RPMI7951 (cell line): Measurements from ENCODE around the gene LASP1NB.
"Not testable (repeated sequence)": the region's sequence is repeated elsewhere in the genome, so short reads cannot be mapped to it uniquely, and the experiment has no call there.

ENCODE experiments used
- DNase-seq: peaks from one replicate; pipeline ENCODE4 v3.0.0-alpha.2; 2012; ENCODE audit warnings: low read depth

LASP1NB gene

DNA sequence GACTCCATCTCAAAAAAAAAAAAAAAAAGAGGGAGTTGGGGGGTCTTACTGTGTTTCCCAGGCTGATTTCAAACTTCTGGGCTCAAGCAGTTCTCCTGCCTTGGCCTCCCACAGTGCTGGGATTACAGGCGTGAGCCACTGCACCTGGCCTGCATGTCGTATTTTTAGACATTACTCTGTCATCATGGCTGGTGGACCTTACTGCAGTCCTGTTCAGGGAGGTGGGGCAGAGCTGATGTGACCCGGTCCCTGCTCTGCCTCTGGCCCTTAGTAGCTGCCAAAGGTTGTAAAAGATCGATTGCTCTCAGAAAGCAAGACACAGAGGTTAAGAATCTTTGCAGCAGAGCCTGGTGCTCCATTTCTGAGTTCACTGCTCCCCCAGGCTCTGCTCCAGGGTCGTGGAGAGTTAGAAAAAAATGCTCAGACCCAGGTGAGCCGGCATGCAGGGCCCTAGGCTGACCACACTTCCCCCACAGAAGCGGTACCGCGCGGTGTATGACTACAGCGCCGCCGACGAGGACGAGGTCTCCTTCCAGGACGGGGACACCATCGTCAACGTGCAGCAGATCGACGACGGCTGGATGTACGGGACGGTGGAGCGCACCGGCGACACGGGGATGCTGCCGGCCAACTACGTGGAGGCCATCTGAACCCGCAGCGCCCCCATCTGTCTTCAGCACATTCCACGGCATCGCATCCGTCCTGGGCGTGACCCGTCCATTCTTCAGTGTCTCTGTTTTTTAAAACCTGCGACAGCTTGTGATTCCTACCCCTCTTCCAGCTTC, 7.1 kb upstream of the LASP1NB start:
- no peak for DNase-seq

DNA sequence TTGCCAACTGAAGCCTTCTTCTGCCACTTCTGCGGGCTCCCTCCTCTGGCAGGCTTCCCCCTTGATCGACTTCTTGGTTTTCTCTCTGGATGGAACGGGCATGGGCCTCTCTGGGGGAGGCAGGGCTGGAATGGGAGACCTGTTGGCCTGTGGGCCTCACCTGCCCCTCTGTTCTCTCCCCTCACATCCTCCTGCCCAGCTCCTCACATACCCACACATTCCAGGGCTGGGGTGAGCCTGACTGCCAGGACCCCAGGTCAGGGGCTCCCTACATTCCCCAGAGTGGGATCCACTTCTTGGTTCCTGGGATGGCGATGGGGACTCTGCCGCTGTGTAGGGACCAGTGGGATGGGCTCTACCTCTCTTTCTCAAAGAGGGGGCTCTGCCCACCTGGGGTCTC, 6.5 kb upstream of the LASP1NB start:
- no peak for DNase-seq

DNA sequence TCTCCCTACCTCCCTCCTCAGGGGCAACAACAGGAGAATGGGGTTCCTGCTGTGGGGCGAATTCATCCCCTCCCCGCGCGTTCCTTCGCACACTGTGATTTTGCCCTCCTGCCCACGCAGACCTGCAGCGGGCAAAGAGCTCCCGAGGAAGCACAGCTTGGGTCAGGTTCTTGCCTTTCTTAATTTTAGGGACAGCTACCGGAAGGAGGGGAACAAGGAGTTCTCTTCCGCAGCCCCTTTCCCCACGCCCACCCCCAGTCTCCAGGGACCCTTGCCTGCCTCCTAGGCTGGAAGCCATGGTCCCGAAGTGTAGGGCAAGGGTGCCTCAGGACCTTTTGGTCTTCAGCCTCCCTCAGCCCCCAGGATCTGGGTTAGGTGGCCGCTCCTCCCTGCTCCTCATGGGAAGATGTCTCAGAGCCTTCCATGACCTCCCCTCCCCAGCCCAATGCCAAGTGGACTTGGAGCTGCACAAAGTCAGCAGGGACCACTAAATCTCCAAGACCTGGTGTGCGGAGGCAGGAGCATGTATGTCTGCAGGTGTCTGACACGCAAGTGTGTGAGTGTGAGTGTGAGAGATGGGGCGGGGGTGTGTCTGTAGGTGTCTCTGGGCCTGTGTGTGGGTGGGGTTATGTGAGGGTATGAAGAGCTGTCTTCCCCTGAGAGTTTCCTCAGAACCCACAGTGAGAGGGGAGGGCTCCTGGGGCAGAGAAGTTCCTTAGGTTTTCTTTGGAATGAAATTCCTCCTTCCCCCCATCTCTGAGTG, 5.9 kb upstream of the LASP1NB start:
- no peak for DNase-seq

DNA sequence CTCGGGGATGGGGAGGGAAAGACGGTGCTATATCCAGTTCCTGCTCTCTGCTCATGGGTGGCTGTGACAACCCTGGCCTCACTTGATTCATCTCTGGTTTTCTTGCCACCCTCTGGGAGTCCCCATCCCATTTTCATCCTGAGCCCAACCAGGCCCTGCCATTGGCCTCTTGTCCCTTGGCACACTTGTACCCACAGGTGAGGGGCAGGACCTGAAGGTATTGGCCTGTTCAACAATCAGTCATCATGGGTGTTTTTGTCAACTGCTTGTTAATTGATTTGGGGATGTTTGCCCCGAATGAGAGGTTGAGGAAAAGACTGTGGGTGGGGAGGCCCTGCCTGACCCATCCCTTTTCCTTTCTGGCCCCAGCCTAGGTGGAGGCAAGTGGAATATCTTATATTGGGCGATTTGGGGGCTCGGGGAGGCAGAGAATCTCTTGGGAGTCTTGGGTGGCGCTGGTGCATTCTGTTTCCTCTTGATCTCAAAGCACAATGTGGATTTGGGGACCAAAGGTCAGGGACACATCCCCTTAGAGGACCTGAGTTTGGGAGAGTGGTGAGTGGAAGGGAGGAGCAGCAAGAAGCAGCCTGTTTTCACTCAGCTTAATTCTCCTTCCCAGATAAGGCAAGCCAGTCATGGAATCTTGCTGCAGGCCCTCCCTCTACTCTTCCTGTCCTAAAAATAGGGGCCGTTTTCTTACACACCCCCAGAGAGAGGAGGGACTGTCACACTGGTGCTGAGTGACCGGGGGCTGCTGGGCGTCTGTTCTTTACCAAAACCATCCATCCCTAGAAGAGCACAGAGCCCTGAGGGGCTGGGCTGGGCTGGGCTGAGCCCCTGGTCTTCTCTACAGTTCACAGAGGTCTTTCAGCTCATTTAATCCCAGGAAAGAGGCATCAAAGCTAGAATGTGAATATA, 4.8 kb upstream of the LASP1NB start:
- DNase-seq: no peak

DNA sequence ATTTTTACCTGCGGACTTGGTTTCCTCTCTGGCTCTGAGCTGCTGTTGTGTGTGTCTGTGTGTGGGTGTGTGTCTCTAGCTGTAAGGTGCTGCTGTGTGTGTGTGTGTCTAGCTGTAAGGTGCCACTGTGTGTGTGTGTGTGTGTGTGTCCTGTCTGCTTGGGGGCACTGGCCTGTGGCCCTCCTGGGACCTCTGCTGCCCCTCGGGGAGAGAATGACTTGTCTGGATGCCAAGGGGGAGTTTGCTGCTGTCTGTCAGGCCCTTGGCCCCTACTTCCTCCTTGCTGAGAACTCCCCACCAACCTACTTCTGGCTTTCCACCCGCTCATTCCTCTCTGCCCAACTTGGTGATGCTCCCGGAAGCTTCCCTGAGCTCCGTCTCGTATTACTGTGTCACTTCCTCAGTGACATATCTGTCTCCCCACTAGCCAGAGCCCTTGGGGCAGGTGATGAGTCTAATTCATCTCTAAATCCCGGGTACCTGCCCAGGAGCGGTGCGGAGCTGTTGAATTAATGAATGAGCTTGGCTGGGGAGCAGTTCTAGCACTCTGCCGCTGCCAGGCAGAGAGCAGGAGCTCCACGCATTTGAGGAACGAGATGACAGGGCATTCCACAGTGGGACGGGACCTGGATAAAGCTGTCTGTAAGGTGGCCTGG, 3.5 kb upstream of the LASP1NB start:
- no peak for DNase-seq

DNA sequence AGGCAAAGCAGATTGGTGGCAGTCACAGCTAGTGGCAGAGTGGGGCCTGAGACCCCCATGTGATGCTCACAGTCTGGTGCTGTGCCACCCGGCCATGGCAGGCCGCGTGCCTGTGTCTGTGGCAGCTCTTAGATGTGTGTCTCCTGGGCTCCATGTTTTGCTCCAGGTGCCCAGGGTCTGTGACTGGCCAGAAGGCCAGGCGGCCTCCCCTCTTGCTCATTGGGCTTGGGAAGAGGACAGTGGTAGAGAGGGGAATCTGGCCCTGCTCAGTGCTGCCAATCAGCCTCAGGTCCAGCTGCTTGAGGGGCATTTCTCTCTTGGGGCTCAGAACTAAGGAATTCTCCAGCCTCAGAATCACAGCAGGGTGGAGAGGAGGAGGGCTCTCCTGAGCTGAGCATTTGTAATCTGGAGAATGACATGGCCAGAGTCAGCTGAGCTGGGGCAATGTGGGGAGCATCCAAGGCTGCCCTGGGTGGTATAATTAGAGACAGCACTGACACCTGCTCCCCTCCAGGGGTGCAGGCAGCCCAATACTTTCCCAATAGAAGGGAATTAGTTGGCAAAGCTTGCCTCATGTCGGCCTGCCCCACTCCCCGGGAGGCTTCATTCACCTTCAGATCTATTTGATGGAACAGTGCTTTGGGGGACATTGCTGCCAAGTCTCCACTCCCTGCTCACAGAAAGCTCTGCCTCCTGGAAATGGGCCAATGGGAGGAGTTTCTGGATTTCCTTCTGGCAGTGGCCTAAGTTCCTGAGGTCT, 2.7 kb upstream of the LASP1NB start:
- peak; percentile 56 for DNase-seq

DNA sequence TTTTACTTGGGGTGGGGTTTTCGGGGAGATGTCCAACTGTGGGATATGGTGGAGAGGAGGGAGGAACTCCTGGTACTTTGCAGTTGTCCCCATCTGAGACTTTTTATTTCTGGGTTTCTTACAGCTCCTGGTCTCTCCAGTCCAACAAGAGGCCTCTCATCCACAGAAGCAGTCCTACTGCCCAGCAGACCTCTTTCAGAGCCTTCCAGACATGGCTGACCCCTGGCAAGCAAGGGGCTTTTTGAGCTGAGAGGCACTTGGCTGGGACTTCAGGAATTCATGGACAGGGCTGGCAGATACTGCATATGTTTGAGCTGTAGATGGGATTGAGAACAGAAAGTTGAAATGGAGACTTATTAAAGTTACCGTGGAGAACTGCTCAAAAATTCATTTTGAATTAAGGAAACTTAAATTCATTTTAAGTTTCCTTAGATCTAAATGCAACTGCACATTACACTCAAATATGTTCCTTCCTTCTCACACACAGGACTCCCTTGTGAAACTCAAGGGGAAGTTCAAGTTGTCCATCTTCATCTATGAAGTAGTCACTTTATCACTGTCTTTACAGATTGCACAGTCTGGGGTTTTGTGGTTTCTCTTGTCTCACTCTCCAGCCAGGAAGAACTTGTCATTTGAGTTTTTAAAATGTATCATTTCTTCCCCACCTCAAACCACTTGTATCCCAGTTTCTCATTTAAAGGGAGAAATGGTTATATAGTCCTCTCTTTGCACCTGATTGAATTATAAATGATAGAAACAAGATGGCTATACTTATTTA, 1.1 kb downstream of the LASP1NB start:
- peak; percentile 16 for DNase-seq

DNA sequence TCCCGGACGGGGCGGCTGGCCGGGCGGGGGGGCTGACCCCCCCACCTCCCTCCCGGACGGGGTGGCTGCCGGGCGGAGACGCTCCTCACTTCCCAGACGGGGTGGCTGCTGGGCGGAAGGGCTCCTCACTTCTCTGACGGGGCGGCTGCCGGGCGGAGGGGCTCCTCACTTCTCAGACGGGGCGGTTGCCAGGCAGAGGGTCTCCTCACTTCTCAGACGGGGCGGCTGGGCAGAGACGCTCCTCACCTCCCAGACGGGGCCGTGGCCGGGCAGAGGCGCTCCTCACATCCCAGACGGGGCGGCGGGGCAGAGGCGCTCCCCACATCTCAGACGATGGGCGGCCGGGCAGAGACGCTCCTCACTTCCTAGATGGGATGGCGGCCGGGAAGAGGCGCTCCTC, 5.4 kb downstream of the LASP1NB start:
- DNase-seq: not testable (repeated sequence)

DNA sequence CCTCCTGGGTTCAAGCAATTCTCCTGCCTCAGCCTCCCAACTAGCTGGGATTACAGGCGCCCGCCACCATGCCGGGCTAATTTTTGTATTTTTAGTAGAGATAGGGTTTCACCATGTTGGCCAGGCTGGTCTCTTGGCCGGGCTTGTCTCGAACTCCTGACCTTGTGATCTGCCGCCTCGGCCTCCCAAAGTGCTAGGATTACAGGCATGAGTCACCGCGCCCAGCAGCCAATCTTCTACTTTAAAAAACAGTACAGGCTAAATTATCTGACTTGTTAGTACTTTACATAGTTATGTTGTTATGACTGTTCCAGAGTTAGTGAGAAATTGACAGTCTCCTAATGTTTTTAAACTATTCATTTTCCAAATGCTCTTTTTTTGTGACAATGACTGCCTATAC, 8.5 kb downstream of the LASP1NB start:
- not testable (repeated sequence) for DNase-seq

DNA sequence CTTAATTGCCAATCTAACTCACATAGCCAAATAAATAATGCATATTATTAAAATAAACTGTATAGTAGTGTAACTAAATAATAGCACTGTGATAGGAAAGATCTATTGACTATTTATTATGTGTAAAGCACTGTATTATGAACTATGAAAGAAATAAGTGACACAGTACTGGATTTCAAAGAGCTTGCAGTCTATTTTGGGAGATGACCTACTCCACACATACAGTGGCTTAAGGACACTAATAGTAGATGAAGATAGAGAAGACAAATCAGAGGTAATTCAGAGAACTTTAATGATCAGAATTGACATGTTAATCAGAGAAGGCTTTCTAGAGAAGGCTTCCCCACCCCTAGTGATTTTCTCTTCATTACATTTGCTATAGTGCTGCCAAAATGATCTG, 14.6 kb downstream of the LASP1NB start:
- no peak for DNase-seq

DNA sequence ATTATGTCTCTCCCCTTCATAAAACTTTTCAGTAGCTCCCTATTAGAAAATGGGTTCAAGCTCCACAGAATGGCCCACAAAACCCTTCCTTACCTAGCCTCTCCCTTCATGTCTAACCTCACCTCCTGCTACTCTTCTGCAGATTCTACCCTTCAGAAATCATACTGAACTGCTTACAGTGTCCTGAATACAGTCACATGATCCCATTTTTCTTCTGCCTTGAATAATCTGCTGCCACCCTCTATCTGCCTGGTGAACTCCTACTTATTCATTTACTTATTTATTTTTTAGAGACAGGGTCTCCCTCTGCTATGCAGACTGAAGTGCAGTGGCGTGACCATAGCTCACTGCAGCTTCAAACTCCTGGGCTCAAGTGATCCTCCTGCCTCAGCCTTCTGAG, 15.0 kb downstream of the LASP1NB start:
- no peak for DNase-seq

DNA sequence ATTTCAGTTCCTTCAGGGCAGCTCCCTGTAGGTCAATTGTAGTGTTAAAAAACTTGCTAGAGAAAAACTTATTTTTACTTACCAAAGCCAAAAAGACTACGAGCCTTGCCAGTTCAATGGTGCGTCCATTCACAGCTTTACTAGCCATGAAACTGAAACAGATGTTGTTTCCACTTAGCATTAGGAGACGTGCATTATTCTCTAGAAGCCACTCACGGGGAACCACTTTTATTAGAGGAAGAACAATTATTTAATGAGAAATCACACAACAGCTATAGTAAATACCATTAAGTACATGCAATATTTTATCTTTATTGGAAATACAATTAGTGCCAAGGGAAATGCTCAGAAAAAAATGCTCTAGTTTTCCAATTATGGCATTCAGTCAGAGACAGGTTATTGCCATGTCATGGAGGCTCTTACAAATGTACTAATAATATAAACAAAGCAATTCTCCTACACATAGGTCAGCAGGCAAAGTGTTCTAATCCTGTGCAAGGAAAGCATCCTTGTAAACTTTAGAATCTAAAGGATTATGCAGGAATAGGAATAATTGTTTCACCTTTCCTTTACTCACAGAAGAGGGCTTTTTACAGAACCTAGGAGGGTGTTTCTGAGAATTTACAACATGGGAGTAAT, 17.4 kb downstream of the LASP1NB start:
- DNase-seq: no peak

DNA sequence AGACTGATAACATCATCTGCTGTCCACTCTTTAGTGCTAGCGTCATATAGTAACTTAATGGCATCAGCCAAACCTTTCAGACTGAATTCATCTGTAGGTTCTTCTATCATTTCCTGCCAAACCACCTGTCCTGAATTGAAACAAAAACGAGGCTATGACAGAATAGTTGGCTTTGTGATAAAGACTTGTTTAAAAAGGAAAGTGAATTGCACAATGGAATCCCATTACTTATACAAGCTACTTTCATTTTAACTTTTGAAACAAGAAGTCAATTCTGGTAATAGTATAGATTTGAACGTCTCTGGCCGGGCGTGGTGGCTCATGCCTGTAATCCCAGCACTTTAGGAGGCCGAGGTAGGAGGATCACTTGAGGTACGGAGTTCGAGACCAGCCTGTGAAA, 18.2 kb downstream of the LASP1NB start:
- no peak for DNase-seq

DNA sequence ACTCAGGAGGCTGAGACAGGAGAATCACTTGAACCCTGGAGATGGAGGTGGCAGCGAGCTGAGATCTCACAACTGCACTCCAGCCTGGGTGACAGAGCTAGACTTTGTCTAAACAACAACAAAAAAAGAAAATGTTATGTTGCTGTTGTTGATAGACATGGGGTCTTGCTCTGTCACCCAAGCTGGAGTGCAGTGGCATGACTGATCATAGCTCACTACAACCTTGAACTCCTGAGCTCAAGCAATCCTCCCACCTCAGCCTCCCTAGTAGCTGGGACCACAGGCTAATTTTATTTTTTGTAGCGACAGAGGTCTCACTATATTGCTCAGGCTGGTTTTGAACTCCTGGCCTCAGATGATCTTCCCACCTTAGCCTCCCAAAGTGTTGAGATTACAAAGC, 21.8 kb downstream of the LASP1NB start:
- no peak for DNase-seq

DNA sequence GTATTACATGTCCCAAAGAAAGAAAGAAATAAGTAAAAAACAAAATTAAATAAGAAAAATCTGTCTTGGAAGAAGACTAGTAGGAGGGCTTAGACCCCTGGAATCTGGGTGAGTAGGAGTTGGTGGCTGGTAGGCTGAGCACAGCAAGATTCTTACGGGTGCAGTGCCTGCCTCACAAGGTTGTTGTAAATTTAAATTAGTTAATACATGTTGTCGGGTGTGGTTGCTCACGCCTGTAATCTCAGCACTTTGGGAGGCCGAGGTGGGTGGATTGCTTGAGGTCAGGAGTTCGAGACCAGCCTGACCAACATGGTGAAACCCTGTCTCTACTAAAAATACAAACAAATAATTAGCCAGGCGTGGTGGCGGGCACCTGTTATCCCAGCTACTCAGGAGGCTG, 28.4 kb downstream of the LASP1NB start:
- not testable (repeated sequence) for DNase-seq

DNA sequence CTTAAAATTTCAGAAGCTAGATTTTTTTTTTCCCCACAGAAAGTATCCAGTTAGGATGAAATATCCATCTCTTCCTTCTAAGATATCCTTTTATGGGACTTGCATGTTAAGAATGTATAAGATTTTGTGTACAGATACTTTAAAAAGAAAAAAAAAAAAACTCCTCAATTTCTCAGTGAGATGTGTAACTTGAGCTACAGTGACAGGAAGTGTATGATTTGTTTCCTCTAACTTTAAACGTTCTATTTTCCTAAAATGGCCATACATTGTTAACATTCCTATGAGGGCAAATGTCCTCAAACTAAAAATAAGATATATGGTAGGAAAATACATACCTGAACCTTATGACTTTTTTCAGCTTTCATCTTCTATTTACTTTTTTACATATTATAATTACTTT, 32.9 kb downstream of the LASP1NB start:
- no peak for DNase-seq

DNA sequence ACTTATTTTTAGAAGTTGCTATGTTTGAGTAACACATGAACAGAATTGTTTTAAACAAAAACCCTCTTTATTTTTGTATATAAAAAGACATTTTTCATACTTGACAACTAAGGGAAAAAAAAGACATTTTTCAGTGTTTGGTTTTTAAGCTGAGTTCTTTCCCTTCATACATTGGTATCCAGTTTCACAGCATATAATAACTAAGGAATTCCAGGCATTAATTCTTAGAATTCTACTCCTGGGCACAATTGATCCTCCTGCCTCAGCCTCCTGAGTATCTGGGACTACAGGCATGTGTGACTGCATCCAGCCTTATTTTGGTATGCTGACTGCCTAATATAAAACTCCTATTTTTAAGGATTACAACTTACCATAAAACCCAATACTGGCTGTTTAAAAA, 33.3 kb downstream of the LASP1NB start:
- no peak for DNase-seq

DNA sequence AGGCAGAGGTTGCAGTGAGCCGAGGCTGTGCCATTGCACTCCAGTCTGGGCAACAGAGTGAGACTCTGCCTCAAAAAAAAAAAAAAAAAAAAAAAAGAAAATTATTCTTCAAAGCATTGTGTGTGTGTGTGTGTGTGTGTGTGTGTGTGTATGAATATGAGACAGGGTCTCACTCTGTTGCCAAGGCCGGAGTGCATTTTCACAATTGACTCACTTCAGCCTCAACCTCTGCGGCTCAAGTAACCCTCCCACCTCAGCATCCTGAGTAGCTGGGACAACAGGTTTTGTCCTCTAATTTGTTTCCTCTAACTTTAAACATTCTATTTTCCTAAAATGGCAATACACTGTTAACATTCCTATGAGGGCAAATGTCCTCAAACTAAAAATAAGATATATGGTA, 34.1 kb downstream of the LASP1NB start:
- DNase-seq: no peak

DNA sequence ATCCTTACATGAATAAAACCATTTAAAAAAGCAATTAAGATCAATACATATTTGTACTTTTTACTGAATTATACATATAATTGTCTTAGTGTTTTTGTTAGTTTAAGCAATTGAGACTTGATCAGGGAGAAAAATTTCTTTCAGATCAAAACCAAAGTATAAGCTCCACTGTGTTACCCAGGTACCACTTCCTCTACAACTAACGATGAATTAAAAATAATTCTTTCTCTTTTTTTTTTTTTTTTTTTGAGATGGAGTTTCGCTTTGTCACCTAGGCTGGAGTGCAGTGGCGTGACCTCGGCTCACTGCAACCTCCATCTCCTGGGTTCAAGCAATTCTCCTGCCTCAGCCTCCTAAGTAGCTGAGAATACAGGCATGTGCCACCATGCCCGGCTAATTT, 35.0 kb downstream of the LASP1NB start:
- no peak for DNase-seq

DNA sequence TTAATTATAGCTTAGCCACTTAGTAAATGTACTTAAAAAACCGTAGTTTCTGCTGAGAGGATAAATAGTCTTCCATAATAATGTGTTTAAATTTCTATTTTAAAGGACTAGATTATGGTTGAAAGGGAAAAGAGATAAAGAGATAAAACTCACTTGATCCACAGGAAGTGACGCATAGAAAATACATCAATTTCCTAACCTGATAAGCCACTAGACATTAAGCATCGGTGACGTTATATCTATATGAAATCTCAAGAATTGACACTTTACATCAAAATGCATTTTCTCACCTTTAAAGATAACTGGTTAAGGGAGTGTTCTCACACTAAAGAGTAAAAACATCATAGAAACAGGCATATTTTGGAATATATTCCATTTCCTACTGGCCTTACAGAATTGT, 36.0 kb downstream of the LASP1NB start:
- DNase-seq: no peak
